Fibroblast of the aortic adventitia (primary cell): Measurements from ENCODE around the gene THNSL1. TPM values are rescaled to one million over a fixed set of nuclear protein-coding genes. Genes with fewer than 3 reads are reported as not detected.

Experiments used
- DNase-seq: peaks from one replicate; pipeline ENCODE4 v3.0.0-alpha.2; 2010; ENCODE audit warnings: low read depth
- H3K4me3 ChIP-seq: 2 replicates; pipeline ENCODE4 v1.5.1; 2011; ENCODE audit warnings: low read depth, mild to moderate bottlenecking, control low read depth, low read length, moderate library complexity
- CTCF ChIP-seq: IDR thresholded peaks from 2 replicates; pipeline ENCODE4 v1.5.1; 2011; ENCODE audit warnings: mild to moderate bottlenecking, low read length, control low read depth, inconsistent platforms; ENCODE audit not compliant: insufficient read depth
- total RNA-seq: library from RNA; depleted of rRNA; stranded (reverse); fragments of >200 nt; gene quantifications from 2 replicates; pipeline ENCODE4 v1.2.3, GENCODE V29; 2012; ENCODE audit warnings: low replicate concordance

The THNSL1 gene
- total RNA-seq, 1 donor, result 6.0 TPM

GRCh38 chr10:25063157-25063556 is 46.7 kb downstream of the THNSL1 start:
- no peak overlapping the region for H3K4me3 ChIP-seq
- no peak for DNase-seq
- no peak for TF ChIP-seq CTCF

- TF ChIP-seq CTCF, result no peak
- DNase-seq, result no peak
- H3K4me3 ChIP-seq, result no peak overlapping the region
These were observed 47.2 kb downstream of the THNSL1 start for GRCh38 chr10:25063644-25064043.

- no peak for TF ChIP-seq CTCF
- no peak overlapping the region for H3K4me3 ChIP-seq
- no peak for DNase-seq
These were observed 48.0 kb downstream of the THNSL1 start for GRCh38 chr10:25064401-25064800.

- no peak for DNase-seq
- H3K4me3 ChIP-seq, result no peak overlapping the region
- no peak for TF ChIP-seq CTCF
These were observed 49.5 kb downstream of the THNSL1 start for GRCh38 chr10:25065761-25066476.

- TF ChIP-seq CTCF, result no peak
- no peak overlapping the region for H3K4me3 ChIP-seq
- DNase-seq, result peak; percentile 61
These were observed 52.0 kb downstream of the THNSL1 start for GRCh38 chr10:25068152-25069058.

GRCh38 chr10:25071227-25071626 is 54.8 kb downstream of the THNSL1 start:
- H3K4me3 ChIP-seq, result no peak overlapping the region
- no peak for TF ChIP-seq CTCF
- DNase-seq, result no peak
